Gastrocnemius medialis (tissue), 4 donors: Measurements from ENCODE around the gene COMMD7.

Experiments
- POLR2A ChIP-seq, 2 donors: fragments of 450-650 bp; IDR thresholded peaks; one replicate each; pipeline ENCODE4 v1.6.1; 2017; ENCODE audit warnings: antibody characterized with exemption in 2 of 2, mild to moderate bottlenecking in 2 of 2, moderate library complexity in 2 of 2
- TF ChIP-seq, protein P1 (sequence below), 5 experiments: fragments of 450-650 bp in 3 of 5; fragments of 200-600 bp in 2 of 5; sonication (generic) in 2 of 5; IDR thresholded peaks in 4 of 5; conservative IDR thresholded peaks in 1 of 5; 1 replicate in 4 of 5; 2 replicates in 1 of 5; pipeline ENCODE4 v1.5.1; 2016 to 2019; ENCODE audit warnings: antibody characterized with exemption in 5 of 5, mild to moderate bottlenecking in 3 of 5, moderate library complexity in 3 of 5

GRCh38 chr20:32707691-32708581 is 35.3 kb downstream of the COMMD7 start:
- TF ChIP-seq, protein P1, sequence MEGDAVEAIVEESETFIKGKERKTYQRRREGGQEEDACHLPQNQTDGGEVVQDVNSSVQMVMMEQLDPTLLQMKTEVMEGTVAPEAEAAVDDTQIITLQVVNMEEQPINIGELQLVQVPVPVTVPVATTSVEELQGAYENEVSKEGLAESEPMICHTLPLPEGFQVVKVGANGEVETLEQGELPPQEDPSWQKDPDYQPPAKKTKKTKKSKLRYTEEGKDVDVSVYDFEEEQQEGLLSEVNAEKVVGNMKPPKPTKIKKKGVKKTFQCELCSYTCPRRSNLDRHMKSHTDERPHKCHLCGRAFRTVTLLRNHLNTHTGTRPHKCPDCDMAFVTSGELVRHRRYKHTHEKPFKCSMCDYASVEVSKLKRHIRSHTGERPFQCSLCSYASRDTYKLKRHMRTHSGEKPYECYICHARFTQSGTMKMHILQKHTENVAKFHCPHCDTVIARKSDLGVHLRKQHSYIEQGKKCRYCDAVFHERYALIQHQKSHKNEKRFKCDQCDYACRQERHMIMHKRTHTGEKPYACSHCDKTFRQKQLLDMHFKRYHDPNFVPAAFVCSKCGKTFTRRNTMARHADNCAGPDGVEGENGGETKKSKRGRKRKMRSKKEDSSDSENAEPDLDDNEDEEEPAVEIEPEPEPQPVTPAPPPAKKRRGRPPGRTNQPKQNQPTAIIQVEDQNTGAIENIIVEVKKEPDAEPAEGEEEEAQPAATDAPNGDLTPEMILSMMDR (IDR thresholded peaks at IDR 0.05 in 4 of 5, conservative IDR thresholded peaks at IDR 0.05 in 1 of 5) = no peak
- no peak for TF ChIP-seq POLR2A (IDR thresholded peaks at IDR 0.05)
